Neural cell (in vitro differentiated cells): ENCODE results near the gene DOCK2.

ENCODE experiments used
- EP300 ChIP-seq: fragments of 450-650 bp; conservative IDR thresholded peaks from 2 replicates; pipeline ENCODE4 v1.6.1; 2014; ENCODE audit warnings: antibody characterized with exemption, mild to moderate bottlenecking, moderate library complexity; ENCODE audit not compliant: poor library complexity, severe bottlenecking
- TAF1 ChIP-seq: IDR thresholded peaks from 2 replicates; pipeline ENCODE4 v1.6.1; 2012; ENCODE audit warnings: low read depth
- TF ChIP-seq, protein P1 (sequence below): fragments of 450-650 bp; IDR thresholded peaks from 2 replicates; pipeline ENCODE4 v1.5.1; 2014; ENCODE audit warnings: antibody characterized with exemption, mild to moderate bottlenecking, moderate library complexity; ENCODE audit not compliant: poor library complexity, severe bottlenecking

DNA sequence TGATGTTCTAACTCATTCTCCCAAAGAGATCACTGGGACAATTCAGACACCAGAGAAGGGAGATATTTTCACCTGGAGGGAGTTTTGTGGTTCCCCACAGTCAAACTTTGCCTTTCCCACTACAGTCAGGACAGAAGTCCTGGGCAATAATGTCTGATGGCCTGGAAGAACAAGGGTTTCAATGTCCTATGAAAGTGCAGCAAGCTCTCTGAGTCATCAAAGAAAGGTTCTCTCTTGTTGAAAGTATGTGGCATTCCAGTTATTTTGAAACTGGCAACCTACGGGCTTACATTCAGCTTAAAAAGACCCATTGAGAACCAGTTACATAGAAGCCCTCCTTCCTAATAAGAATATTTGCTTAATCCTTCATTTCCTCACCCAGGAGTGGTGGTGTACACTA is 239.3 kb downstream of the DOCK2 start:
- TF ChIP-seq, protein P1, sequence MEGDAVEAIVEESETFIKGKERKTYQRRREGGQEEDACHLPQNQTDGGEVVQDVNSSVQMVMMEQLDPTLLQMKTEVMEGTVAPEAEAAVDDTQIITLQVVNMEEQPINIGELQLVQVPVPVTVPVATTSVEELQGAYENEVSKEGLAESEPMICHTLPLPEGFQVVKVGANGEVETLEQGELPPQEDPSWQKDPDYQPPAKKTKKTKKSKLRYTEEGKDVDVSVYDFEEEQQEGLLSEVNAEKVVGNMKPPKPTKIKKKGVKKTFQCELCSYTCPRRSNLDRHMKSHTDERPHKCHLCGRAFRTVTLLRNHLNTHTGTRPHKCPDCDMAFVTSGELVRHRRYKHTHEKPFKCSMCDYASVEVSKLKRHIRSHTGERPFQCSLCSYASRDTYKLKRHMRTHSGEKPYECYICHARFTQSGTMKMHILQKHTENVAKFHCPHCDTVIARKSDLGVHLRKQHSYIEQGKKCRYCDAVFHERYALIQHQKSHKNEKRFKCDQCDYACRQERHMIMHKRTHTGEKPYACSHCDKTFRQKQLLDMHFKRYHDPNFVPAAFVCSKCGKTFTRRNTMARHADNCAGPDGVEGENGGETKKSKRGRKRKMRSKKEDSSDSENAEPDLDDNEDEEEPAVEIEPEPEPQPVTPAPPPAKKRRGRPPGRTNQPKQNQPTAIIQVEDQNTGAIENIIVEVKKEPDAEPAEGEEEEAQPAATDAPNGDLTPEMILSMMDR: no peak
- no peak for TF ChIP-seq EP300
- TF ChIP-seq TAF1: no peak
